HG02678 (cell line): ENCODE results near the gene DDR2.

Source experiments
- ATAC-seq: cut with Tn5 transposase; IDR thresholded peaks from one replicate; pipeline ENCODE4 v1.9.1; 2021; ENCODE audit warnings: mild to moderate bottlenecking, moderate library complexity; ENCODE audit not compliant: unreplicated experiment

The DDR2 gene

GRCh38 chr1:162670928-162671663 is 38.8 kb downstream of the DDR2 start:
- no peak for ATAC-seq

- ATAC-seq, result no peak
Observed at GRCh38 chr1:162671664-162672410, 39.6 kb downstream of the DDR2 start.

DNA sequence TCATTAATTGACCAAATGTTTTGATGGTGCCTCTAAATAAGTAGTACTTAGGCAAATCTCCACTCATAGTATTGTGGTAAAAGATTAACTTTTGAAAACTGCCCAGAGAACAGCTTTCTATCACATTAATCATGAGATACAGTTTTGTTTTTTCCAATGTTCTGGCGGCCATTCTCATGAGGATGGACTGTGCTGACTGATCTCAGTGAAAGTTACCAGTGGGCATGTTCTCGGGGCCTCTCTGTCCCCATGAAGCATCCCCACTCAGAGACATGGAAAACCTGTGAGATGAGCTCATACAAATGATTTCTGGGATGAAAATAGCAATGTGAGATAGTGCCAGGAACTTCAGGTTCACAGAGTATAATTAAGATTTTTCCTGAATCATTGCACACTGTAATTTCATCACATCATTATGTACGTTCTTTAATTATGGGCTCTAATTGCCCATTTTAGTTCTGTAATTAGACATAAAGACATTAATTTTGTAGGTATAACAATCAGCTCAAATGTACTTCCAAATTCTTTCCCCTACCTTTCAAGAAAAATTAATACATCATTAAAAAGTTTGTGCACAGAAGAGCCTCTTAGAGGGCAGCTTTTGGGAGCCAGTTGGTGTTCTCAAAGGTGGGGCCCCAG is 40.5 kb downstream of the DDR2 start:
- no peak for ATAC-seq

GRCh38 chr1:162674034-162674608 is 41.9 kb downstream of the DDR2 start:
- no peak for ATAC-seq

DNA sequence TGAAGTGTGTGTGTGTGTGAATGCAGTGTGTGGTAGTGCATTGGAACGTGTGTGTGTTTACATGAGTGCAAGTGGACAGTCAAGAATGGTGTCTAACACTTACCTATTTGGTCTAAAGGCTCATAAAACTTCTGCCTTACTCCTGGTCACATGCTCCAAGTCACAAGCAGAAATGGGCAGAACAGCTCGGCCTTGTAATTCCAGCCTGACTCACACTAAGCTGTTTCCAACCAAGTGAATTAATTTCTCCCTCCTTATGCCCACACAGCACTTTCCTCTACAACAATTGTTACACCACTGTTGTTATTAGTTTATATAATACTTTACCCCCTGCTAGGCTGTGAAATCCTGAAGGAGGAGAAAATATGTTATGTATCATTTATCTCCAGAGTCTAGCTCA is 43.8 kb downstream of the DDR2 start:
- ATAC-seq, result no peak

DNA sequence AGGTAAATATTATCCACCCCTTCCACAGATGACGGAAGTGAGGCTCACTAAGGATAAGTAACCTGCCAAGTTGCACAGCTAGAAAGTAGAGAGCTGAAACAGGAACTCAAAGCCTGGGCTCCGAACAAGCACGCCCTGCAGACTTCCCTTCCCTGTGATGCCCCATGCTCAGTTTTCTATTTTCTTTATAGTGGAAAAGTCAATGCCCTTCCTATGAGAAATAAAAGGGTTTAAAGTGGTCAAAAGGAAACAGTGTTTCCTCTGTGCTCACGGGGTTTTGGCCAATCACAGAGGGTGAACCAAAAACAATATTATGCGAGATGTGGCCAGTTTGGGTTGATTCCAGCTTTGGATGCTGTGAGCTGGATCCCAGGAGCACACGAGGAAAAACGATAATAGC is 44.5 kb downstream of the DDR2 start:
- no peak for ATAC-seq

DNA sequence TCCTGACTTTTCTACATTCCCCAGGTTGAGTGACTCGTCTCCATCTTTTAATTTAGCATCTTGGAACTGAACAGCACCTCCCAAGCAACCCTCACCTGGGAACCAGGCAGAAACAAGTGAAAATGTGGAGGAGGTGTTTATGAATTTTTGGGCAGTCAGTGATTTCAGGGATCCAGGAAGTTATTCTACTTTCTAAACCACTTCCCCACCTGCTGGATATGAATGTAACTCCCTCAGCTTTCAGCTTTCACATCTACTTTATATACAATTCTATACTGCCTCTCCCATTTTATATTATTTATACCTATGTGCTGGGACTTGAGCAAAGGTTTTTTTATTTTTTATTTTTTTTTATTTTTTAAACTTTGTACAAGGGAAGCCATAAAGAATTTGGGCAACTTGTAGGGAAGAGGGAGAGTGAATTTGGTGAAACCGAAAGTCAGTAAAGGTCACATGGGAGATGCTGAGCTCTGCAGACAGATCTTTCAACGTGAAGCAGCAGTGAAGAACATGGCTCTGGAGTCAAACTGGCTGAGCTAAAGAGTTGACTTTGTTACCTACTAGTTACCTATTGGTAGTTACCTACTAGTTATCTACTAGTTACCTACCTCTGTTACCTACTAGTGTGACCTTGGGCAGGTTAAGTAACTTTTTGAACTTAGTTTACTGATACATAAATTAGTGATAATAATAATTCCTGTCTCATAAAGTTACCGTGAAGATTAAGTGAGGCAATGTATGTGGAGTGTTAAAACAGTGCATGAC is 45.5 kb downstream of the DDR2 start:
- ATAC-seq, result no peak

GRCh38 chr1:162678439-162678838 is 46.2 kb downstream of the DDR2 start:
- no peak for ATAC-seq

DNA sequence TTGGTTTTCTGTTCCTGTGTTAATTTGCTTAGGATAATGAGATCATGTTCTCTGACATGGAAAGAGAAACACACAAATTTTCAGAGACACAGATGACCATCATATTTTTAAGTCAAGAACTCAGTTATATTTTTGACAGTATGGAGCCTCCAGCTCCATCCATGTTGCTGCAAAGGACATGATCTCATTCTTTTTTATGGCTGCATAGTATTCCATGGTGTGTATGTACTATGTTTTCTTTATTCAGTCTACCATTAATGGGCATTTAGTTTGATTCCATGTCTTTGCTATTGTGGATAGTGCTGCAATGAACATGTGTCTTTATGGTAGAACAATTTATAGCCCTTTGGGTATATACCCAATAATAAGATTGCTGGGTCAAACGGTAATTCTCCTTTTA is 47.0 kb downstream of the DDR2 start:
- no peak for ATAC-seq

- ATAC-seq, result no peak
Observed at GRCh38 chr1:162680419-162681121, 48.3 kb downstream of the DDR2 start.

DNA sequence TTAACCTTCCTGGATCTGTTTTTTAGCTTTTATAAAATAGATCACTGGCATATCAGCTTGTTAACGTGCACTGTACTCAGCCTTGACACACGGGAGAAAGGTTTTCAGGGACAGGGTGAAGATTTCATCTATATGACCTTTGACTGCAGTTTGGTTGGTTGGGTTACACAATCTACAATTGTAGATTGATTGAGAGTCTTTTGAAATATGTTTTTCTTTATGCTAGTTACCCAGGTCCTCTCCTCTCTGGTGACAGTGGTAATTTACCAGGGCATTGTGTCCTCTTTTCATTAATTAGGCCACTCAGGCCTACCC is 48.8 kb downstream of the DDR2 start:
- no peak for ATAC-seq

DNA sequence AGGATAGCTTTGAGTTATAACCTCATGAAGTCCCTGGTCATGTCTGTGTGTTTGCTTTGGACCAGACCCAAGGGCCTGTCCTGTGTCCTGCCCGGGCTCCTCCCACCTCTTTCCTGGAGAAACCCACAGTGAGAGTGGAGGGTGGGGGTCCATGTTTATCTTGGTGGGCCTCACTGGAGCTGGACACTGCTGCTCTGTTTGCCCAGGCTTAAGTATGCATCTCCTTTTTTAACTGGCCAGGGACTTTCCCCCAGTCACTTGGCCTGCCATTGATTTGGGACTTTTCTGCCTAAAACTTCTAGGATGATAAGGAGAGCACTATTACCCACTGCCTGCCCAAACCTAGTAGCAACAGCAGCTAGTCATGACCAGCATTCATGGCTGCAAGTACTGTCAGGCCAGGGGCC is 49.8 kb downstream of the DDR2 start:
- ATAC-seq, result no peak

DNA sequence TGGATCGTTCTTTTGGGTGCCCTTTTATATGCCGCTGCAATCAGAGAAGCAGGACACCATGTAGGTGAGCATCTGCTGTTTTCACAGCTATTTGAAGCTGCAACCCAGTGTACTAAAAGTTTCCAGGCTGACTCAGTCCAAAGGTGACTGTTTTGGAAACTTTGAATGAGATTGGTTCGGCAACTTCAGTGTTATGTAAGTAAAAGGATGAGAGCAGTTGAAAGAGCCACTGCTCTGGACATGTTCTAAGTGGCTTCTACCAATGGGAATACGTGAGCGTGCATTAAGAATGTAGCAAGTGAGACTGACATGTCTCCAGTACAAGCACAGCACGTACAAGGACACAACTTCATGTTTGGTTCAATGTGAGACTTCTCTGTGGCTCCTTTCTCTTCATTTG is 55.6 kb downstream of the DDR2 start:
- ATAC-seq, result no peak

DNA sequence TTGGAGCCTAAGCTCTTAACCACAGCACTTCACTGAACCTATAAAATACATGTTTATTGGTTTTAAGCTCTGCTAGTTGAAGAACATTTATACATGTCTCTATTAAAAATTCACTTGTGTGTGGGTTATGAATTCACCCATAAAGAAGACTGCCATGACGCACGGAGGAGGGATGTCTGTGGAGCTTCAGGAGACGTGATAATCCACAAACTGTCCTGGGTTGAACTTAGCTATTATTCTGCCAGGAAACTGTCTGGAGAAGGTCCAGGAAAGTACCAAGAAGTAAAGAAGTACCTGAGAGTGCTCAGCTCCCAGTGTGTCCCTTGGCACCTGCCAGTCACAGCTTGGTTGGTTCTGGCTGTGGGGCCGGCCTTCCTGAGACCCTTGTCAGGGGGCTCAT is 56.3 kb downstream of the DDR2 start:
- ATAC-seq, result no peak

GRCh38 chr1:162688931-162689330 is 56.7 kb downstream of the DDR2 start:
- no peak for ATAC-seq

- no peak for ATAC-seq
Observed at GRCh38 chr1:162689745-162690671, 57.7 kb downstream of the DDR2 start.

GRCh38 chr1:162690672-162691434 is 58.6 kb downstream of the DDR2 start:
- no peak for ATAC-seq

DNA sequence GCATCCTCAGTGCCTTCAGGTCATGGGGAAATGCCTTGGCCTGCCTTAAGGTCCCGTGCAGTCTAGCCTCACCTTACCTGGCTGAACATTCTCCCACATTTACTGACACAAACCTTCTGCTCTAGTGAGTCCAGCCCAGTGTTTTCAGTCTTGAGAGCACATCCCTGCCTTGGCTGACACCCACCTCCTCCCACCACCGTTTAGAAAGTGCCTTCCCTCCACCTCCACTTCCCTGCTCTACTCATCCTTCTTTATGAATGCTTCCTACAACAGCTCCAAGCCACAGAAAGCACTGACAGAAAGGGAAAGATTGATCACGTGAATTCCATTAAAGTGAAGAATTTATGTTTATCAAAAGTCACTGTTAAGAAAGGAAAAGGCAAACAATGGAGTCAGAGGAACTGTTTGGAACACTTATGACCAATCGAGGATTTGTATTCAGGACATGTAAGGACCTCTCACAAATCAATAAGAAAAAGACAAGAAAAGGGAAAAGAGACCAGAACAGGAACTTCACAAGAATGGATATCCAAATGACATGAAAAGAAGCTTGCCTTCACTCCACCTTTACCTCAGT is 59.8 kb downstream of the DDR2 start:
- ATAC-seq, result no peak
